Stimulated activated CD8-positive, alpha-beta memory T cell treated with anti-CD3 and anti-CD28 coated beads, Interleukin-4, amount 100 ng/mL, for 24 hours (primary cell): ENCODE measurements around the gene PTPRG.

Source experiments
- DNase-seq: peaks from one replicate; pipeline ENCODE4 v3.0.0-alpha.2; 2020; ENCODE audit warnings: low read depth

The PTPRG gene

DNA sequence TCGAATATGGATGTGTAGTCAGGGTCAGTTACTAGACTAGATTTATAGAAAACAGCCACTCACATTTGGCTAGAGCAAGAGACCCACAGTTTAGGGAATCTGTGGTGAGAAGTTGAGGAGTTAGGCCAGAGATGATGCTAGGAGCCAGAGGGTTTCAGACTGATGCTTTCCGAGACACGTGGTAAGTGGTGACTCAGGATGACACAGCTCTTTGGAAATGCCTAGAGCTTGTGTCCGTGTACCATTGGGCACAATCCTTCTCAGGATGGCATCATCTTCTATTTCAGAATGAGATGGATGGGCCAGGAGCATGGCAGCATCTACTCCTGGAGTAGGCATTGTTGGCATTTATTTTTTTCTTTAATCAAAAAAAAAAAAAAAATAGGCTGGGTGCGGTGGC is 28.5 kb downstream of the PTPRG start:
- DNase-seq = no peak

DNA sequence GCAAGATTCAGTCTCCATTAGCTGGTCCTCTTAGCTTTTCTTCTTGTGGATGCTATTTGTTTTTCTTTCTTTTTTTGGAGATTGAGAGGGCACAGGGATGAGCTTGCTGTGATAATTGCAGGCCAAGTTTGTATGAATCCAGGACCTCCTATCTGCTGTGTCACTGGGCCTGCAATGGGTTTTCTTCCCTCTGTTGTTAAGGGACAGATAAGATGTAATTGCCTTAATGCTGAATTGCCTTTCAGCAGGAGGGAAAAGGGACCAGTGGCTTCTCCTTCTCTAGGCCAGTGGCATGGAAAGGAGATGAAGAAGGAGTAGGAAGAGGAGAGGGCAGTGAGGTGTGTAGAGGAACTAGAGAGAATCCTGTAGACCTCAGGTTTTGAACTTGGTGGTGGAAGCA is 29.9 kb downstream of the PTPRG start:
- no peak for DNase-seq

DNA sequence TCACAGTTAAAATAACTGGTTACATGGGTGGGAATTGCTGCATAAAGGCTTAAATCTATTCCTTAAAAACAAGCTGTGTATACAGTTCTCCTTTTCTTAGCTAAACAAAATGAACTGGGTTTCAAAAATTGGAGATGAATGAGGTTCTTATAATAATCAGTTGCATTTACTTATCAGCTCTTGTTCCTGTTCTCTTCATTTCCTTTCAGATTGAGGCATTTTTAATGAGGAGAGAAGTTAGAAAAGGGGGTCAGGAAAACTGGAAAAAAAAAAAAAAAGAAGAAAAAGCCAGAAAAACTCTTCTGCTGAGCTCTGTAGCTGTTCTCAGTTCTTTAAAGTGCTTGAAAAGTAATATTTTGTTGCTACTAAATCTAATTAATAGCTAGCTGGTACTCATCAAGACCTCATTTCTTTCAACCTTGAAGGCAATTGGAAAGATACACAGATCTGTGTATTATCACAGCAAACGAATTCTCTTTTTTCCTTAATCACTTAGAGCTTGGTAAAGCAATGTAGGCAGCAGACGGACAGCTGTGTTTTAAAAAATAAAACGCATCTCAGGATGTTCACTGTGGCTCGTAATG is 32.2 kb downstream of the PTPRG start:
- DNase-seq = no peak

DNA sequence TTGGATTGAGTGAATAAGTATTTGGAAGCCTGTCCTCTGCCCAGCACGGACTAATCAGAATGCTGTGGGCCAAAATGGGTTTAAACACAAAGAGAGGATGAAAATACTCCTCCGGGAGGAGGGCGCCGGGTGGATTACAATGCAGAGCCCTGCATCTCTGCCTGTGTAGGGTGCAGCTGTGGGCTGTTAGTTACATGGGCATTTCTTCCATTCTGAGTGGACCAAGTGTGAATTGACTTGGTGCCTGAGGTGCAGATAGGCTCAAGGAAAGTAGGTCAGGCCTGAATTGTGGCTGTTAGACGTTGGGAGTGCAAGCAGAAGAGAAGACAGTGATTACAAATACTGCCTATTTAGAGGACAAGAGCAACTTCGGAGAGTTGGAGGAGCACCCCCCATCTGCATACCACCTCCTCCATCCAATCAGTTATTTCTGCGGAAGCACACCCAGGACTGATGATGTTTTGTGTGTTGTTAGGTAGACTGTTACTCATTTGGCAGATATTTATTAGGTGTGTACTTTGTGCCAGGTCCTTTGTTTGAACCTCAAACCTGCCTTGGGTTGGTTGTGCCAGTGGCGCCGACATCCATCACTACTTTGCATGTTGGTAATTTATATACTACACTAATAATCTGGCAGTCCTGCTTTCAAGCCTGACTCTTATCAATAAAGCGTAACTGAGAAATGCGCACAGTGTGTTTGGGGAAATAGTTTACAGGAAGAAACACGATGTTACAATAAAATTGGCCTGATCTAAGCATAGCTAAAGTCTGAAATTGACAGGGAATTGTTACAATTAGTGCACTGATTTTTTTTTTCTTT is 33.0 kb downstream of the PTPRG start:
- DNase-seq = no peak

DNA sequence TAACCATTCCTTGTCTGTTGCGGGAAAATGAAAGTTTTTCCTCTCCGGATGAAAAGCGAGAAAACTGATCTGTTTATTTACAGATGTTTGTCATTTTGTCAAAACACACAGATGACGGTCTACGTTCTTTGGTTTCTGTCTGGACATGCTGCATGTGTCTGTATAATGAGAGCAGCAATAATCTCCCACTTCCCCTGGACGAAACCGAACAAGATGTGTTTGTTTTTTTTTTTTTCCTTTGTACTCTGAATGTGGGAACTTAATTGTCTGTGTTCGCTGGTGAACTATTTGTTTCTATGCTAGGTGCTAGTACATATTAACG is 33.6 kb downstream of the PTPRG start:
- DNase-seq = no peak

DNA sequence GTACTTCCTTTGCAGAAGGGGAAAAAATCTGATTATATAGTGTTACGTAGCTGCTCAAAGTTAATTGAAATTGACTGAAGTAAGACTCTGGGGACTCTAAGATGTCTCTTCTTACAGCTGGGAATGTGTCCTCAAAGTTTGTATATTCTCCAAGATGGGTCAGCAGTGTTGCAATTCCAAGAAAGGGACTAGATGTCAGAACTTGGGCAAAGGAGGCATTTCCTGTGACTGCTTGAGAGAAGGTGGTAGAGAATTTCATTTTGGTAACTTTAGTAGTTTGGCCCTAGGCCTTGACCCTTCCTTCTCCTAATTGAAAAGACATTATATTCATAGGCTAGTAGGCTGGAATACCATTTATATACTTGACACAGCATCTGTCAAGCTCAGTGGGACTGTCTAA is 33.9 kb downstream of the PTPRG start:
- no peak for DNase-seq

DNA sequence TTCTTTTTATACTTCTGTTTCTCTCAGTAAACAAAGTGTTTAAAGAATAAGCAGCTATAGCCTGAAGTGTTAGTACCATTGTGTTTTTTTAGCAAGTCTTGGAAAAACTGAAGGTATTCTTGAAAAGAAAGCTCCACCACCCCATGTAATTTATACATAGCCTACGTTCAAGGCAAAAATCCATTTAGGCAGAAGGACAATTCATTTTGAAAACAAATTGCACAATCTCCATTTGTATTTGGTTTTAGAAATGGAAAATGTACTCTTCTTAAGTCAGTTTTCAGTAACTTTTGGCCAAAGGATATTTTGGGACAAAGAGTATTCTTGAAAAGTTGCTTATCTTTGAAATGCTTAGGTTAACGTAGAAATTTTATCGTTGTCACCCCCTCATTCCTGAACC is 34.5 kb downstream of the PTPRG start:
- no peak for DNase-seq

DNA sequence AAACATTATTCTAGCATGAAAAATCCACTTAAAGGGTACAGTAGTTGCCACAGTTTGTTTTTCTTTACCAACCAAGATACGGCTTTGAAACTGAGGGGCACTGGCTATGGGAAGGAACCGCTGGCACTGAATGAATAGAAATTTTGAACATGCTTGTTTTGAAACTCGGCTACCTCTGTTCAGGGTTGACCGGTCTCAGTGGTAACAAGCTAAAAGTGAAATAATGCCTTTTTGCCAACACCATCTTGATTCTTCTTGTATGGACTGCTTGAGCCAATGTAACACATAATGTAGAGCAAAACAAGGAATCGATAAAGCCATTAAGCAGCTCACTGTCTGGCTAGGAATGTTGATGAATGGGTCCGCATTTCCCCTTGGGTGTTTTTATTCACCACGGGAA is 36.5 kb downstream of the PTPRG start:
- DNase-seq = no peak

DNA sequence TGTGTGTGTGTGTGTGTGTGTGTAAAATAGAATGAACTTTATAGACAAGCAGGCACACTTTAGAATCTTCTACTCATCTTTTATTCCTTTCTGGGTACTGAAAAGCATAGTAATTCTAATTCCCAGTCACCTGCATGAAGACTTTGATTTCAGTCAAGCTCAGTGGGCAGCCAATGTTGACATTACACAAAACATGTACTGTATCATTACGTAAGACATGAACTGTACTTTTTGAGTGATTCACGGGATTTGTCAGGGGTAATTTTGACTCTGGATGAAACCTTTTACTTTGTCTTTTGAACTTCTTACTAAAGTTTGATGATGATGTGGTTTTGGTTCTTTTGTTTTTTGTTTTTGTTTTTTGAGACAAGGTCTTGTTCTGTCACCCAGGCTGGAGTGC is 38.8 kb downstream of the PTPRG start:
- no peak for DNase-seq

DNA sequence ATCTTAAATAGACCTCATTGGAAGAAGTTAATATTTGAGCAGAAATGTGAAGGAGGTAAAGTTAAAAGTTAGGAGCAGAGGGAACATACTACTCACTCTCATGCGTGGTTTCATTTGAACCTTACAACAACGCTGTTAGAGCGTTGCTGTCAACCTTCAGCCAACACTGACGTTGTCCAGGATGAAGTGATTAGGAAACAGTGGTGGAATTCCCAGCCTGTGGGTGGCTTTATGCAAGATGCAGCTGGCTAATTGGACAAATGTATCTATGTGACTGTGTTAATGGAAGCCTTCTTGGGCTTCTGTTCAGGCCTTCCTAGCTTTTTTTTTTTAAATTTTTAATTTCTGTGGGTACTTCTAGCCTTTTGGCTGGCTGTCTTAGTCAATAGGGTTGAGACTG is 40.5 kb downstream of the PTPRG start:
- no peak for DNase-seq

DNA sequence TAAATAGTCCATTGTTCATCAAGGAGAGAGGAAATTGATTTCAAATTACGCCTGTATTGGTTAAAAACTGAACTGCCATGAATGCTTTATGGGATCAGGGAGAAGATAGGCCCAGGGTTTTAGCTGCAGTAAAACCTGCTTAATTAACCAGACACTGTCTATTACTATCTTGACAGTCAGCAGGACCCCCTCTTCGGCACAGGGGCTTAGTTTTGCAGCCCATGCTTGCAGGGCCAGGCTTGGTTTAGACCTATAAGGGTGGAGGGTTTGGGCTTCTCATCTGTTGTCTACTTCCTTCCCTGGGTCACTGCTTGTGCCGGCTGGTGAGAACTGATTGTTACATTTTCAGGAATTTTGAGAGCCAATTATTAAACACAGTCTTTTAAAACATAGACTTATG is 41.1 kb downstream of the PTPRG start:
- no peak for DNase-seq

DNA sequence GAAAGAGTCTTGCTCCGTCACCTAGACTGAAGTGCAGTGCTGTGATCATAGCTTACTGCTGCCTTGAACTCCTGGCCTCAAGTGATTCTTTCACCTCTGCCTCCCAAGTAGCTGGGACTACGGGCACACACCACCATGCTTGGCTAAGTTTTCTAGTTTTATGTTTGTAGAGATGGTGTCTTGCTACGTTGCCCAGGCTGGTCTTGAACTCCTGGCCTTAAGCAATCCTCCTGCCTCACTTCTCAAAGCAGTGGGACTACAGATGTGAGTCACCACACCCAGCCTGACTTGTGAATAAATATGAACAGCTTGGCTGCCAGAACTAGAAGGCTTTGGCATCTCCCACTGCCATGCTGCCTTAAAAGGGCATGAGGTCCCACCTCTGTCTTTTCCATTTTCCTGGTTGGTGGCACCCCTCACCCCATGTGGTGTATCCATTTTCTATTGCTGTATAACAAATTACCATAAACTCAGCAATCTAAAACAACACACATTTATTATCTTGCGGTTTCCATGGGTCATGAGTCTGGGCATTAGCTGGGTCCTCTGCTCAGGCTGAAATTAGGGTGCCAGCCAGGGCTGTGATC is 44.3 kb downstream of the PTPRG start:
- no peak for DNase-seq

DNA sequence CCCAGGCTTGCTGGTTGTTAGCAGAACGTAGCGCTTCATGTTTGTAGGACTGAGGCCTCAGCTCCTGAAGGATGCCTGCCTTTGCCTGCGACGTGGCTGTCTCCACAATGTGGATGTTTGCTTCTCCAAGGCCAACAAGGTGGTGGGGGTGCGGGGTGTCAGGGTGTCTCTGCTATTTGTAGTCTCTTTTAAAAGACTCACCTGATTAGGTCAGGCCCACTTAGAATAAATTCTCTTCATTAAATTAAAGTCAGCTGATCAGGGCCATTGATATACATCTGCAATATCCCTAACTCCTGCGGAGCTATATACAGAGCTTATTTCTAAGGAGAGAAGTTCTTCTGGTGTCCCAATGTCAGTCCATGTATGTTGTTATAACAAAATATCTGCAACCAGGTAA is 44.8 kb downstream of the PTPRG start:
- DNase-seq = no peak

DNA sequence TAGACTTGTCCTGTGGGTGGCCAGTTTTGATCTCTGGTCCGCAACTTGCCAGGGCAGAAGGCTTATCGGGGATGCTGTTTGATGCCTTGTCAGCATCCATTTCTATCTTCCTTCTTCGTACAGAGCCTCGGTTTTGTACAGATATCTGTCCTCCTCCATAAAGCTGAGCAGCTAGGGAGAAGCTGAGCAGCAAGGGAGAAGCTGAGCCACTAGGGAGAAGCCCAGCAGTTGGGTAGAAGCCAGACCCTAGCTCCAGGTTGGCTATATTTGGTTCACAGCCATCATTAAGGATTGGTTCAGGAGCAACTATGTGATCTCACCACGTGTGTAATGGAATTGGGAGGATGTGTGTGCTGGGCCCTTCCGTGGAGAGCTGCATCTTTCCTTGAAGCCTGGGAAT is 46.7 kb downstream of the PTPRG start:
- DNase-seq = no peak

DNA sequence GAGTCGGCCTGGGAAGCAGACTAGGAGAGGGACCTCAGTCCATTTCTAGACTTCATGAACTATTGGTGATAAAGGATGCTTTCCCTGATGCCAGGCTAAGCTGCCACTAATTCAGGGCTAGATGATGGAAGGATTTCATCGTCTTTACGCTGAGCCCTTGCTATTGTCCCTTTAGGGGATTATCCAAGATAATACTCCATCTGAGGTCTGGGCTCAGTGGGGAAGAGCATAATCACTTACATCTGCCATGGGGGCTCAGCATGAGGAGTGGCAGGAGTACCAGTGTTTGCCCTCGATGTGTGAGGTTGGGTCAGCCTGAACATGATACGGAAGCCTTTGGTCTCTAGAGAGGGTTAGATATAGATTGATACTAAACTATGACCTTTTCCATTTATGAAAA is 47.3 kb downstream of the PTPRG start:
- no peak for DNase-seq

DNA sequence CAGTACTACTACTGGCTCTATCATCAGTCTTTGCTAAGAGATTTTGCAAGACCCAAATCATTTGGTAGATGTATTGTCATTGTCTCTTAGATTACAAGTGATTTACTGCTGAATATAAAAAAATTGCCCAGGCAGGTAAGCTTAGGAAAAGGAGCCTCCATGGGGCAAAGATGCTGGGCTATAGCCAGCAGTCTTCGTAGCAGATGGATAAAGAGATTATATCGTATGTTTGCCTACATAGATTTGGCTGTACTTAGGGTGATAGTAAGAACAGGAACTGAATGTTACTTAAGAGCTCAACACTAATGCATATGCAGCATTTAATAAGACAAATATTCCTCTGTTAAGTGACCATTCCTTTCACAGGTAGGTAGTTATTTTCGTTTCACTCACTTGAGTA is 48.9 kb downstream of the PTPRG start:
- no peak for DNase-seq

DNA sequence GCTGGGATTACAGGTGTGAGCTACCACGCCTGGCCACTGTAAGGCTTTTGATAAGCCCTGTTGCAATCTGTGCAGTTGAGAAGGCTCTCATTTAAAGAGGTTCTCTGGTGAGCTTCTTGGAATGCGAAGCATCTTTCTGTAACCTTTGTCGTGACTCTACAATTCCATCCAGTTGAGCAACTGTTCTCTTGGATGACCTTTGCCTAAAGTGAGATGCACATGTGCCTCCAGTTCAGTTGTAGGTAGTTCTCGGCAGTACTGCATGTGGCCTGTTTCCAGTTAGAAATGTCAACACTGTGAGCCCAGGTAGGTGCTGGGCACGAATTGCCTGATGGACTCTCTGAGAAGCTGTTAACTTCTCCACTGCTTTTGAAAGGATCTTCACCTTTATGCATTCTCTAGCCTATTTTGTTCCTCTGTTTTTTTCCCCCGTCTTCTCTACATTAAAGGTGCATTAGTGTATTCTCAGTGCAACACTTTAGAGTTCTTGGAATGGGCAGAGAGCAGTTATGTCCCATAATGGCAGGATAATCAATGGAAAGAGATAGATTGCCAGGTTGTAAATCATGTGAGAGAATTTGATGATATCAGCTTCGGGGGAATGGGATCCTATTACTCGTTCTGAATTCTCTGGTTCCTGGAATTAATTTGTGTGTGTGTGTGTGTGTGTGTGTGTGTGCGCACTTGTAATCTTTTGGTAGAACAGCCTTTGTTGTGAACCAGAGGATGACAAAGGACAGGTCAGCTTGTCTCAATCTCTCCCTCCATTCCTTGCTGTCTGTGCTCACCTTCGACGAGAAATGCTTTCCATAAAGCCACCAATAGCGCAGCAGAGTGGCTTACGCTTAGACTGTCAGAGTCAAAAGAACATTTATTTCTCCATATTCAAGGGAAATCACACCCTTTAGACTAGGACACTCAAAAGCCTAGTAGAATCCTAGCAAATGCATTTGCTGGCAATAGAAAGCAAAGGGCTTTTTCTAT is 51.1 kb downstream of the PTPRG start:
- DNase-seq = no peak

DNA sequence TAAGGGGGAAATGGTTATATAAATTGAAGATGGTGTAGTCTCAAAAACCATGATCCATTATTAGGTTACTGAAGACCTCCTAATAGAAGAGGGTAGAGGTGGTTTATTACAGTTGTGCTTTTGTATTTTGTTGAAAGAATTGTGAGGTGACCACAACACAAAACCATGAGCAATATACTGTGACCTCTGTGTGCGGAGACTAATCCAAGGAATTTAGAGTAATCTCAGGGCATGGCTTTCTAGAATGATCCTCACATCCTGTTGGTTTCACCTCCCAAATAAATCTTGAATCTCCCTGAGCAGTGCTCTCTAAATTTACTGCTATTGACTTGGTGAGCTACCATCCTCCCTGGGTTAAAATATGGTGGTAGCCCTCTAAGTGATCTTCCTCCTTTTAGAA is 52.3 kb downstream of the PTPRG start:
- no peak for DNase-seq

DNA sequence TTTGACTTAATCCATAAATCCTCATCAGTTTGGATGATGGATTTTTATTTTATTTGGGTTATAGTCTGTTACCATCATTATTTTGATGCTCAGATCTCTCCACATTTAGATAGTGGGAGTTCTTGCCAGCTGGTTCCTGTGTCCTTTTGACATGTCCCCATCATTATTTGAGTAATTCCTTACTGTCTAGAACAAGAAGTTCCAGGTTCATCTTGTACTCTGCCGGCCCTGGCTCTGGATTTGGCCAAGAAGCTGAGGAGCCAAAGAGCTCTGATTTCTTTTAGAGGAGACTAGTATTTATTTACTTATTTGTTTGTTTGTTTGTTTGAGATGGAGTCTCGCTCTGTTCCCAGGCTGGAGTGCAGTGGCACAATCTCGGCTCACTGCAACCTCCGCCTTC is 54.3 kb downstream of the PTPRG start:
- no peak for DNase-seq

DNA sequence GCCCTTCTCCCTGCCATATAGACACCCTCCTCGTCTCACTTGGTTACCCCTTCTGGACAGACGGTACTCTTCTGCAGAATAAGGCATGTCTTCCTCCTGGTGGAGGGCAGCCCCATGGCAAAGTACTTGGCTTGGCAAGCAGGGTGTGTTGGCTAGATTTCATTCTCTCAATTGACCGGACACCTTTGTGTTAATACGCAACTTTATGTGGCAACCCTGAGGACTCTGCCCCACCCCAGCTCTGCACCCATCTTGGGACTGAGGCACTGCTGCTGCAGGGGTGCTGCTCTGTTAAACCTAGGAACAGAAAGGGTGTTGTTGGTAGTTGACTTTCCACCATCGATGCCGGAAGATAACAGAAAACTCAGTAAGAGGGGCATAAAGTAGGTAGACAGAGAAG is 55.2 kb downstream of the PTPRG start:
- DNase-seq = no peak

DNA sequence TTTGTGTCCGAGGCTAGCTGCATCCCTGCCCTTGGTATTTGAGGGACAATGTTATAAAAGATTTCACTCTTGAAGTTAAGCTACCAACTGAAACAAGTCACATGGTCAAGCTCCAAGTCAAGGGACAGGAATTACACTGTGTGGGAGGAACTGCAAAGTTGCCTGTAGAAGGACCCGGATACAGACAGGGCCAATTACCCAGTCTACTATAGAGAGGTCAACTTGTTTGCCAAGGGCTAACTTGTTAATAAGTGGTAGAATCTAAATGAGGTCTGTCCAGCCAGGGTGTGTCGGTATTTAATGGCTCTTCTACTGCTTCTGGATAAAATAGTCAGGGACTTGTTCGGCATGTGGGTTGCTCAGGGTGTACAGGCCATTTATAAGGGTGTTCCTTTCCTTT is 55.7 kb downstream of the PTPRG start:
- no peak for DNase-seq

DNA sequence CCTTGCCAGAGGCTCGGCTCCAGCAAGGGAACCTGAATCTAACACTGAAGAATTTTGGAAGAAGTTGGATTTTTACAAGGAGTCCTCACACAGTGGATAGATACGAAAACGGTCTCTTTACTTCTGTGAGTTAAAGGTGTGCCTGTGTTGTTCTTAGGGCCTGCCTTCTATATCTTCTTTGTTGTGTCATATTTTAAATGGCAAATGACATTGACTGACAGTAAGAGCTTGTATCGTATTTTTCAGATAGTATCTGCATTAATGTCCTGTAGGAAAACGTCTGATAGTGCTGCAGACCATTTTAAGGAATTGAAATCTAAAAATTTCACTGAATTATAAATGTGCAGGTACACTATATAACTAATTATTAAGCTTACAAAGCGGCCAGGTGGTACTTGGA is 56.3 kb downstream of the PTPRG start:
- DNase-seq = no peak

DNA sequence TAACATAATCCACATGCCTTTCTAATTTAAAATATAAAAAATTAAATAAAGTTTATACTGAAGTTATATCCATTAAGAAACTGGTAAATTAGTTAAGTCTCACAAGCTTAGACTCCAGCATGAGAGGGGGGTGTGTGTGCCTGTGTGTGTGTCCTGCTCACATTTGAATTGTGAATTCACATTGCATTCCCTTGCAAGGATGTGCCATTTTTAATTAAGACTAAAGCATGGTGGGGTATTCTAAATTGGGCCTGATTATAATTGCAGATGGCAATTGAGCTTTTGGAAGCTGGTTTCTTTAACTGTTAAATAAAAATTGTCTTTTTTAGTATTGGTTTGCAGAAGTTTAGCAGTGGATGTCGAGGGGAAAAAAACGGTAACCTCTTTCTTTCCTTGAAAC is 56.9 kb downstream of the PTPRG start:
- DNase-seq = no peak
